ENCODE results near the gene ARNT2.

GRCh38 chr15:80382285-80382684 lies 21.9 kb upstream of the ARNT2 start:
- TF ChIP-seq GABPA (IDR thresholded peaks at IDR 0.05; ENCODE audit: low read depth): no peak
- TF ChIP-seq EP300 (IDR thresholded peaks at IDR 0.05; ENCODE audit: borderline replicate concordance in 1 of 2, low read depth in 1 of 2, low read length in 1 of 2): no peak
- no peak for TF ChIP-seq MXI1 (IDR thresholded peaks at IDR 0.05; ENCODE audit: low read depth, low read length)
- TF ChIP-seq CTCF (IDR thresholded peaks at IDR 0.05): no peak
- no peak for TF ChIP-seq USF2 (IDR thresholded peaks at IDR 0.05; ENCODE audit: borderline replicate concordance, low read depth, low read length)
- no peak for TF ChIP-seq NFIC (IDR thresholded peaks at IDR 0.05; ENCODE audit: borderline replicate concordance)
- TF ChIP-seq RFX5 (IDR thresholded peaks at IDR 0.05; ENCODE audit: low read length): no peak
- TF ChIP-seq REST (IDR thresholded peaks at IDR 0.05; ENCODE audit: low read depth, low read length): no peak
- TF ChIP-seq TAF1 (IDR thresholded peaks at IDR 0.05; ENCODE audit: borderline replicate concordance, low read depth, low read length): no peak
- TF ChIP-seq POLR2AphosphoS5 (IDR thresholded peaks at IDR 0.05; ENCODE audit: low read depth, low read length): no peak
- TF ChIP-seq RCOR1 (IDR thresholded peaks at IDR 0.05; ENCODE audit: low read length): no peak
- TF ChIP-seq SMC3 (IDR thresholded peaks at IDR 0.05; ENCODE audit: low read depth, low read length): no peak
